Mucosa of descending colon (tissue), 3 donors: ENCODE measurements around the gene CCDC188. TPM values are rescaled to one million over a fixed set of nuclear protein-coding genes. Genes with fewer than 3 reads are reported as not detected.

Experiments
- ATAC-seq: fragments of 200-7000 bp; cut with Tn5 transposase; one replicate; pipeline ENCODE4 v1.9.1; 2020; ENCODE audit warnings: mild to moderate bottlenecking, moderate library complexity
- DNase-seq, 3 donors: peaks; one replicate each; pipeline ENCODE4 v3.0.0-alpha.2; 2020
- H3K36me3 ChIP-seq: fragments of 200-600 bp; one replicate; pipeline ENCODE4 v1.8.0; 2021; ENCODE audit warnings: low read depth, mild to moderate bottlenecking
- H3K4me1 ChIP-seq: fragments of 200-600 bp; one replicate; pipeline ENCODE4 v1.8.0; 2021; ENCODE audit warnings: low read depth, mild to moderate bottlenecking
- H3K4me3 ChIP-seq: fragments of 200-600 bp; one replicate; pipeline ENCODE4 v1.8.0; 2021; ENCODE audit warnings: mild to moderate bottlenecking
- H3K9me3 ChIP-seq: fragments of 200-600 bp; one replicate; pipeline ENCODE4 v1.8.0; 2021; ENCODE audit warnings: mild to moderate bottlenecking
- CTCF ChIP-seq: fragments of 200-600 bp; IDR thresholded peaks from one replicate; pipeline ENCODE4 v1.8.0; 2022; ENCODE audit warnings: antibody characterized with exemption, mild to moderate bottlenecking
- intact Hi-C, 2 donors: fragments of 100-400 bp; cut with DNase I in 1 of 2; cut with micrococcal nuclease in 1 of 2; formaldehyde crosslinking; loops; one replicate each; pipeline versions ENCODE4 v1.11.0 to v1.11.1; 2022; cut with DNase I, micrococcal nuclease
- total RNA-seq, 3 donors: library from RNA; stranded (reverse); fragmentation: NEBNext Ultra II Directional in 2 of 3; extraction: Animal tissue kit (Norgen Biotek cat#: 25700) in 2 of 3; gene quantifications; one replicate each; pipeline versions ENCODE4 v1.2.1 to v1.2.4, GENCODE V29; 2021 to 2023
- donor health status: DM: no; HTN: no; CAD: no; lungs with moderate emphysema.
- donor health status: DM: no; HTN: no; CAD: no.
- donor health status: DM: no; HTN: yes; CAD: no.

The CCDC188 gene
- total RNA-seq, 3 donors from 2014 or later = 0.41 to 0.98 (median 0.65) TPM

GRCh38 chr22:20114506-20115475, 36.1 kb downstream of the CCDC188 start:
- Histone ChIP-seq H3K9me3 (no peaks in the 10 kb centered on the region), H3K36me3 (no peaks in the 10 kb centered on the region), H3K4me3 (no peak overlapping the region), H3K4me1 (peaks cover 25% of the 10 kb centered on the region)
- TF ChIP-seq CTCF = no peak
- intact Hi-C loops = no loop called here
- no peak for ATAC-seq
- peak in 2 of 3 donors; percentile 32 to 52 for DNase-seq

- ATAC-seq = no peak
- intact Hi-C loops = no loop called here
- Histone ChIP-seq H3K36me3 (no peaks in the 10 kb centered on the region), H3K4me1 (peaks cover 21% of the 10 kb centered on the region), H3K4me3 (no peak overlapping the region), H3K9me3 (no peaks in the 10 kb centered on the region)
- DNase-seq = peak in 2 of 3 donors; percentile 25 to 53
- TF ChIP-seq CTCF = no peak
Measured at GRCh38 chr22:20113551-20114310, 37.1 kb downstream of the CCDC188 start.

GRCh38 chr22:20112623-20113511, 38.0 kb downstream of the CCDC188 start:
- DNase-seq (peak in 2 of 3 donors; percentile 27 to 46), ATAC-seq (no peak)
- no peak for TF ChIP-seq CTCF
- intact Hi-C loops = no loop called here
- Histone ChIP-seq H3K36me3 (no peaks in the 10 kb centered on the region), H3K4me1 (peaks cover 12% of the 10 kb centered on the region), H3K9me3 (no peaks in the 10 kb centered on the region), H3K4me3 (no peak overlapping the region)

- Histone ChIP-seq H3K9me3 (no peaks in the 10 kb centered on the region), H3K4me3 (no peak overlapping the region), H3K4me1 (peaks cover 12% of the 10 kb centered on the region), H3K36me3 (peaks cover 8% of the 10 kb centered on the region)
- intact Hi-C loops = no loop called here
- peak in 2 of 3 donors; percentile 24 to 43 for DNase-seq
- no peak for ATAC-seq
- no peak for TF ChIP-seq CTCF
Measured at GRCh38 chr22:20111689-20112622, 38.9 kb downstream of the CCDC188 start.
